HG03342 (cell line): ENCODE results near the gene LMAN2L.

Experiments used
- ATAC-seq: cut with Tn5 transposase; IDR thresholded peaks from one replicate; pipeline ENCODE4 v1.9.1; 2021; ENCODE audit warnings: mild to moderate bottlenecking, moderate library complexity; ENCODE audit not compliant: unreplicated experiment

Gene LMAN2L

GRCh38 chr2:96661324-96661723 is 78.5 kb downstream of the LMAN2L start:
- ATAC-seq, result no peak

- ATAC-seq, result no peak
Measured at GRCh38 chr2:96656540-96656939, 83.3 kb downstream of the LMAN2L start.
